Measurements from ENCODE around the gene BRI3BP. TPM values are rescaled to one million over a fixed set of nuclear protein-coding genes. Genes with fewer than 3 reads are reported as not detected.

BRI3BP gene
- total RNA-seq, 1 experiment from 2014 or later: 19.4 TPM

- H3K9me2 ChIP-seq (ENCODE audit: insufficient read depth): no peaks in the 10 kb centered on the region
Measured at GRCh38 chr12:125053821-125054220, 60.4 kb downstream of the BRI3BP start.

GRCh38 chr12:125055591-125055990 is 62.1 kb downstream of the BRI3BP start:
- TF ChIP-seq EZH2 (IDR thresholded peaks at IDR 0.05; ENCODE audit: low read depth): no peak
- TF ChIP-seq CTCF (conservative IDR thresholded peaks at IDR 0.05): no peak
- POLR2A ChIA-PET (ENCODE audit: unreplicated experiment): no interaction called here
- no peaks in the 10 kb centered on the region for H3K79me2 ChIP-seq (ENCODE audit: low read depth)
- BruUV-seq (replicated peaks): no TSS peak
- H3K4me2 ChIP-seq: no peak overlapping the region
- no peaks in the 10 kb centered on the region for H3K9me2 ChIP-seq (ENCODE audit: insufficient read depth)
- CTCF ChIA-PET: no interaction called here
- no peaks in the 10 kb centered on the region for H3F3A ChIP-seq (ENCODE audit: insufficient read depth, low read depth)
- H3K36me3 ChIP-seq (ENCODE audit: low read depth): no peaks in the 10 kb centered on the region
- H3K4me1 ChIP-seq (replicated peaks; ENCODE audit: insufficient read depth): no peaks in the 10 kb centered on the region
- no peak overlapping the region for H3K27ac ChIP-seq
- no peaks in the 10 kb centered on the region for H3K27me3 ChIP-seq (ENCODE audit: insufficient read depth, low read depth)
- H3K9me3 ChIP-seq (ENCODE audit: insufficient read depth, low read depth): no peaks in the 10 kb centered on the region
- H4K20me1 ChIP-seq (ENCODE audit: insufficient read depth): no peaks in the 10 kb centered on the region
- no peak for DNase-seq
- intact Hi-C loops (cut with micrococcal nuclease; ENCODE audit: unreplicated experiment): no loop called here
- no peak overlapping the region for H3K4me3 ChIP-seq
- no peak overlapping the region for H2AFZ ChIP-seq

More at GRCh38 chr12:125053821-125054220, 60.4 kb downstream of the BRI3BP start:
- intact Hi-C loops (cut with micrococcal nuclease; ENCODE audit: unreplicated experiment): no loop called here
- POLR2A ChIA-PET (ENCODE audit: unreplicated experiment): no interaction called here
- Histone ChIP-seq H3K27me3 (ENCODE audit: insufficient read depth, low read depth) (no peaks in the 10 kb centered on the region), H2AFZ (no peak overlapping the region), H3F3A (ENCODE audit: insufficient read depth, low read depth) (no peaks in the 10 kb centered on the region), H4K20me1 (ENCODE audit: insufficient read depth) (no peaks in the 10 kb centered on the region), H3K27ac (no peak overlapping the region), H3K4me2 (no peak overlapping the region), H3K4me1 (replicated peaks; ENCODE audit: insufficient read depth) (no peaks in the 10 kb centered on the region), H3K36me3 (ENCODE audit: low read depth) (no peaks in the 10 kb centered on the region), H3K9me3 (ENCODE audit: insufficient read depth, low read depth) (no peaks in the 10 kb centered on the region), H3K4me3 (no peak overlapping the region), H3K79me2 (ENCODE audit: low read depth) (no peaks in the 10 kb centered on the region)
- TF ChIP-seq CTCF (conservative IDR thresholded peaks at IDR 0.05): no peak
- TF ChIP-seq EZH2 (IDR thresholded peaks at IDR 0.05; ENCODE audit: low read depth): no peak
- no TSS peak for BruUV-seq (replicated peaks)
- CTCF ChIA-PET: no interaction called here
- no peak for DNase-seq

GRCh38 chr12:125056306-125056705 is 62.9 kb downstream of the BRI3BP start:
- H3F3A ChIP-seq (ENCODE audit: insufficient read depth, low read depth): no peaks in the 10 kb centered on the region
- no peak overlapping the region for H3K27ac ChIP-seq
- no peak overlapping the region for H2AFZ ChIP-seq
- POLR2A ChIA-PET (ENCODE audit: unreplicated experiment): interaction anchor here (0.6 kb wide), 1 partner anchor 65 kb away, joined by 9 read pairs; no protein-coding TSS in a partner anchor
- DNase-seq: no peak
- no peak overlapping the region for H3K4me2 ChIP-seq
- no peaks in the 10 kb centered on the region for H3K4me1 ChIP-seq (replicated peaks; ENCODE audit: insufficient read depth)
- no peaks in the 10 kb centered on the region for H3K9me3 ChIP-seq (ENCODE audit: insufficient read depth, low read depth)
- CTCF ChIA-PET: no interaction called here
- H3K79me2 ChIP-seq (ENCODE audit: low read depth): no peaks in the 10 kb centered on the region
- no peaks in the 10 kb centered on the region for H3K9me2 ChIP-seq (ENCODE audit: insufficient read depth)
- no peak for TF ChIP-seq CTCF (conservative IDR thresholded peaks at IDR 0.05)
- no peak for TF ChIP-seq EZH2 (IDR thresholded peaks at IDR 0.05; ENCODE audit: low read depth)
- BruUV-seq (replicated peaks): no TSS peak
- no peak overlapping the region for H3K4me3 ChIP-seq
- H4K20me1 ChIP-seq (ENCODE audit: insufficient read depth): no peaks in the 10 kb centered on the region
- intact Hi-C loops (cut with micrococcal nuclease; ENCODE audit: unreplicated experiment): no loop called here
- no peaks in the 10 kb centered on the region for H3K36me3 ChIP-seq (ENCODE audit: low read depth)
- no peaks in the 10 kb centered on the region for H3K27me3 ChIP-seq (ENCODE audit: insufficient read depth, low read depth)
